Stimulated activated CD4-positive, alpha-beta T cell treated with anti-CD3 and anti-CD28 coated beads, Interleukin-2, amount 100 ng/mL, for 4 hours (primary cell): ENCODE results near the gene MBD3L2.
"Not testable (repeated sequence)": the region's sequence is repeated elsewhere in the genome, so short reads cannot be mapped to it uniquely, and the experiment has no call there.

Experiments used
- DNase-seq: peaks from one replicate; pipeline ENCODE4 v3.0.0-alpha.2; 2020; ENCODE audit warnings: low read depth

MBD3L2 gene

DNA sequence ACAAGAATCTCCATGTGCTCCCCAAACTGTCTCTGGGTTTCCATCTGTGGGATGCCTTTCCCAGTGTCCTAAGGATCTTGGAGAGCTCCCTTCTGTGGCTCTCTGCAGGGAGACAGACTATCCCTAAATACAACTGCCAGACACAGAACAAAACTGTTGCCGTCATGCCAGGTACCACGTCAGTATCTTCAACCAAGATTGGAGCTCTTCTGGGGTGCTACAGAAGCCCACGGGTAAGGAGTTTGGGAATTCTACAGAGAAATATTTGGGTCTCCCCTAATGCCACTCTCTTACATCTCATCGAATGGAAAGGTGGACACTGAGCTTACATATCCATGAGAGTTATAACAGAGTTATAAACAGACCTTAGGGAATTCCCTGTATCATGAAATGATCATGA, 14.2 kb downstream of the MBD3L2 start:
- DNase-seq: no peak

DNA sequence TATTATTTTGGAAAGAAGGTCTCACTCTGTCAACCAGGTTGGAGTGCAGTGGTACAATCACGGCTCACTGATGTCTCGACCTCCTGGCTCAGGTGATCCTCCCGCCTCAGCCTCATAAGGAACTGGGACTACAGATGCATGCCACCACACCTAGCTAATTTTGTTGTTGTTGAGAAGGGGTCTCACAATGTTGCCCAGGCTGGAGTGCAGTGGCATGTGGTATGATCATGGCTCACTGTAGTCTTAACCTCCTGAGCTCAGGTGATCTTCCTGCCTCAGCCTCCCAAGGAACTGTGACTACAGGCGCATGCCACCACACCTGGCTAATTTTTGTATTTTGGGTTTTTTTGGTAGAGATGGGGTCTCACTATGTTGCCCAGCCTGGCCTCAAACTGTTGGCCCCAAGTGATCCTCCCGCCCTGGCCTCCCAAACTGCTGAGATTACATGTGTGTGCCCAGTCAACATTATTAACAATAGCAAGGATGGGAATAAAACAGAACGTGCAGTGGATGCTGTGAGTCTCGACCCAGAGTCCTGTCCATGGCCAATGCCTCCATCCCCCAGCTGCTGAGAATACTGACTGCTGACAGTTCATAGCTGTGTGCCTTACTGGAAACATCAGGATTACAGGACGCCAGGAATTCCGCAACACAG, 14.8 kb downstream of the MBD3L2 start:
- no peak for DNase-seq

DNA sequence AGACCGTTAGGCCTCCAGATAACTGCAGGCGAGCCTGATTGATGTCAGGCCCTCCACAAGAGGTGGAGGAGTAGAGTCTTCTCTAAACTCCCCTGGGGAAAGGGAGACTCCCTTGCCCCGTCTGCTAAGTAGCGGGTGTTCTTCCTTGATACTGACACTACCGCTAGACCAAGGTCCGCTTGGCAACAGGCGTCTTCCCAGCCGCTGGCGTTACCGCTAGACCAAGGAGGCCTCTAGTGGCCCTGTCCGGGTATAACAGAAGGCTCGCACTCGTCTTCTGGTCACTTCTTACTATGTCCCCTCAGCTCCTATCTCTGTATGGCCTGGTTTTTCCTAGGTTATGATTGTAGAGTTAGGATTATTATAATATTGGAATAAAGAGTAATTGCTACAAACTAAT, 18.0 kb downstream of the MBD3L2 start:
- not testable (repeated sequence) for DNase-seq

DNA sequence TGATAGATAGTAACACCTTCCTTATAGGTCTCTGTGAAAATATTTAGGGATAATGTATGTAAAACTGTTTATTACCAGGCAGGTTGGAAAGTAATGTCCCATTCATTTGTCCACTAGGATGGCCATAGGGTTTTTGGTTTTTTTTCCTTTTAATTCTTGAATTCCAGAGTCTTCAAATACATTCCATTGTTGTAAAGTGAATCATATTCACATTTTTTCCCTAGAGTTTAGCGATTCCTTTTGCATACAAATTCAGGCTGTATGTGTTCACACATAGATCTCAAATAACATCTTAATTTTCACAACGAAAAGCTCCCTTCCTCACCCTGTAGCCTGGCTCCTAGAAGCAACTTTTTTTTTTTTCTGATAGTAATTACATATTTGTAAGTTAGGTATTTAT, 18.6 kb downstream of the MBD3L2 start:
- no peak for DNase-seq

DNA sequence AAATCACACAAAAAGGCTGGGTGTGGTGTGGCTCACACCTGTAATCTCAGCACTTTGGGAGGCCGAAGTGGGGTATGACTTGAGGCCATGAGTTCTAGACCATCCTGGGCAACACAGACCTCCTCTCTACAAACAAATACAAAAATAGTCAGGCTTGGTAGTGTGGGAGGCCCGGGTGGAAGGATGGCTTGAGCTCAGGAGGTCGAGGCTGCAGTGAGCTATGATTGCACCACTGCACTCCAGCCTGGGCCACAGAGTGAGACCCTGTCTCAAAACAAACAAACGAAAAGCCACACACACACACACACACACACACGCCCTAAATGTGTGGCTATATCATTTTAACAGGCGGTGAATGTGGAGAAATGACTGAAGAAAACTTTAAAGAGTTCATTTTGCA, 19.5 kb downstream of the MBD3L2 start:
- no peak for DNase-seq

DNA sequence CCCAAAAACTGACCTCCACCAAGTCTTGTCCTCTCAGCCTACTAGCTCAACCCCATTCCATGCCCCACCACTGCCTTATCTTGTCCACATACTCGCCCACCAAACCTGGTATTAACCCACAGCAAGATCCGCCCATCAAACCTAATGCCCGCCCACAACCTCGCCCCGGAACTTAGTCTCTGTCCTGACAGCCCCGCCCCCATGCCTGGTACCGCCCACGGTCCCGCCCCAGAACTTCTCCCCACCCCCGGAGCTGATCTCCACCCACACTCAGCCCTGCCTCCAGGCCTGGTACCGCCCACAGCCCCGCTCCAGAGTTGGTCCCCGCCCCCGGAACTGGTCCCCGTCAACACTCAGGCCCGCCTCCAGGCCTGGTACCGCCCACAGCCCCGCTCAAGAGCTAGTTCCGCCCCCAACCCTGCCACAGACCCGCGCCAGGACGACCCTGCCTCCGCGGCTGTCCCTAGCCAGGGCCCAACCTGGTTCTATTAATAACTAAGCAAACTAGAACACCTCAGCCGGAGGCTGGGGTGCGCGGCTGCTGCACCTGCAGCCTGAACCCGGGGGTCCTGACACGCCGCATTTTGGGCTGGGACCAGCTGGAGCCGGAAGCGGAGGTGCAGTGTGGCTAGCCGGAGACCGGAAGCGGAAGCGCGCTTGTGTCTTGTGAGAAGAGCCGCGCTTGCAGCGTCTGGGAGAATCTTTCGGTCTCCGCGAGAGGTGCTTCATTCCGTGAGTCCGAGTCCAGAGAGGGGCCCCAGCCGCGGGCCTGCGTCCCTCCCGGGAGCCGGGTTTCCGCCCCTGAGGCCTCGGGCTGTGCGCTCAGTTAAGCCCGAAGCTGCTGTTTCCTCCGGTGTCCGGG, 20.2 kb downstream of the MBD3L2 start, which contains the start of gene ZNF557:
Gene ZNF557 (plus strand): TSS at position 662 of the 862 bp plus-strand sequence. CDS start 5,372 bp downstream, outside the sequence.
- DNase-seq: peak; percentile 99

DNA sequence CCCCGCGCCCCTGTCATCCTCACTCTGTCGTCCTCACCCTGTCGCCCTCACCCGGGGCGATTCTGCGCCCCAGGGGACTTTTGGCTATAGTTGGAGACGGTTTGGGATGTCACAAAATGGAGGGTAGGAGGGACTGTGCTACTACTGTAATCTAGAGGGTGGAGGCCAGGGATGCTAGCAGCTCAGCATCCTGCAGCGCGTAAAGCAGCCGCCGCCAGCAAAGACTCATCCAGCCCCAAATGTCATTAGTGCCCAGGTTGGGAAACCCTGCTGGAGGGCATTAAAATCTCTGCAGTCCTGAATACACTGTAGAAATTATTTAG, 20.7 kb downstream of the MBD3L2 start:
- DNase-seq: no peak

DNA sequence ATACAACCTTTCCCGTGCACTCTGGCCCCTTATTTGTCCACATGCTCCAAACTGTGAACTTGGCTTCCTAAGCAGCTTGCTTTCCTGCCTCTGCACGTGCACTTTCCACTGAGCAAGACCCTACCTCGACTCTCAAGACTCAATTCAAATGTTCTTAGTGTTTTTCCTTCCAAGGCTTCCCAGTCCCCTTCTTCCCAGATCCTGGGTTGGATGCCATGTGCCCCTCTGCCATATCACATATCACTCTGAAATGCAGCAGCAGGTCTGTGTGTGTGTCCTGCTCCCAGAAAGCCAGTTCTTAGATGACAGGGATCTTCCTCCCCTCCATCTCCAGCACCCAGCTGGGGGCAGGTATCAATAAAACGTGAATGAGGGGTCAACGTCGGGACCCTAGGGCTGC, 23.4 kb downstream of the MBD3L2 start:
- DNase-seq: no peak

DNA sequence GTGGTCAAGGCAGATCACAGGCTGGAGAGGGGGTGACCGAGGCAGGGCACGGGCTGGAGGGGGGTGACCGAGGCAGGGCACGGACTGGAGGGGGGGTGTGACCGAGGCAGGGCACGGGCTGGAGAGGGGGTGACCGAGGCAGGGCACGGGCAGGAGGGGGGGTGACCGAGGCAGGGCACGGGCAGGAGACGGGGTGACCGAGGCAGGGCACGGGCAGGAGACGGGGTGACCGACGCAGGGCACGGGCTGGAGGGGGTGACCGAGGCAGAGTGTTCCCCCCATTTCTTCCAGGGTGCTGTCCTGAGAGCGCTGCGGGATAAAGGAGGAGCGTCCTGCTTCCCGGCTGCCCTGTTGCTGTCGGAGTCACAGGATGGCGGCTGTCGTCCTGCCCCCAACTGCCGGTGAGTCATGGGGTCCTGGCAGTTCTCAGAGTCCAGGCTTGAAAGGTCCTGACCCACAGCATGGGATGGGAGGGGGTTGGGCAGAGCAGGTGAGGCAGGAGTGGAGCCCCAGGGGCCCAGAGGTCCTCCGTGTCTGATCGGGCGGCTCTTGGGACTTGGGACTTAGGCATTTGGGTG, 25.7 kb downstream of the MBD3L2 start:
- no peak for DNase-seq

DNA sequence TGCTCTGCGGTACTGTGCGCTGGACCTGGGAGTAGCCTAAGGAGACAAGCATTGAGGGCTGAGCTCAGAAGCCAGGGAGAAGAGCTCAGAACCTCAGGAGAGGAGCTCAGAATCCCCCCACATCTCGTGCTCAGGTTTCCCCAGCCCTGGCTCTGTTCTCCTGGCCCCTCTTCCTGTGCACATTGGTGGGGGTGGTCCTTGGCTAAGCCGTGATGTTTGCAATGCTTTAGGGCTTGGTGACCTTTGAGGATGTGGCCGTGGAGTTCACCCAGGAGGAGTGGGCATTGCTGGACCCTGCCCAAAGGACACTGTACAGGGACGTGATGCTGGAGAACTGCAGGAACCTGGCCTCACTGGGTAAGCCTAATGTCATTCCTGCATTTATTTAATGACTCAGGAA, 27.0 kb downstream of the MBD3L2 start:
- DNase-seq: no peak

DNA sequence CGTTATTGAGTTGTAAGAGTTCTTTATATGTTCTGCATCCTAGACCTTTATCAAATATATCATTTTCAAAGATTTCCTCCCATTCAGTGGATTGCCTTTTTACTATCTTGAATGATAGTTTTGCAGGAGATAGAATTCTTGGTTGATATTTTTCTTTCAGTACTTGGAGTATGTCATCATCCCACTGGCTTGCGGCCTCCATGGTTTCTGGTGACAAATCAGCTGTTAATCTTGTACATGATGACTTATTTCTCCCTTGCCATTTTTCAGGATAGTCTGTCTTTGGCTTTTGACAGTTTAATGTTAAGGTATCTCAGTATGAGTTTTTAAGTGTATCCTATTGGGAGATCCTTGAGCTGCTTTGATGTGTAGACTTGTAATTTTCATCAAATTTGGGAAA, 28.9 kb downstream of the MBD3L2 start:
- no peak for DNase-seq

DNA sequence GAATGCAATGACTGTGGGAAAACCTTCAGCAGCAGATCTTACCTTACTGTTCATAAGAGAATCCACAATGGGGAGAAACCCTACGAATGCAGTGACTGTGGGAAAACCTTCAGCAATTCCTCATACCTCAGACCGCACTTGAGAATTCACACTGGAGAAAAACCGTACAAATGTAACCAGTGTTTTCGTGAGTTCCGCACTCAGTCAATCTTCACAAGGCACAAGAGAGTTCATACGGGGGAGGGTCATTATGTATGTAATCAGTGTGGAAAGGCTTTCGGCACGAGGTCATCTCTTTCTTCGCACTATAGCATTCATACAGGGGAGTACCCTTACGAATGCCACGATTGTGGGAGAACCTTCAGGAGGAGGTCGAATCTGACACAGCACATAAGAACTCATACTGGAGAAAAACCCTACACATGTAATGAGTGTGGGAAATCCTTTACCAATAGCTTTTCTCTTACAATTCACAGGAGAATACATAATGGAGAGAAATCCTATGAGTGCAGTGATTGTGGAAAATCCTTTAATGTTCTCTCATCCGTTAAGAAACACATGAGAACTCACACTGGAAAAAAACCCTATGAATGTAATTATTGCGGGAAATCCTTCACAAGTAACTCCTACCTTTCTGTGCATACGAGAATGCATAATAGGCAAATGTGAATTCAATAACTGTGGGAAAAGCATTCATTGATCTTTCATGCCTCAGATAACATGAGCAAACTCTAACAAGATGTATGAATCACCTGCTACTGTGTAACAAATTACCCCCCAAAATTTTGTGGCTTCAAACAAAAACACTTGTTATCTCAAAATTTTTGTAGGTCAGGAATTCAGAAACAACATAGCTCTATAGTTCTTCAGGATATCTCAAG, 34.2 kb downstream of the MBD3L2 start:
- DNase-seq: no peak

DNA sequence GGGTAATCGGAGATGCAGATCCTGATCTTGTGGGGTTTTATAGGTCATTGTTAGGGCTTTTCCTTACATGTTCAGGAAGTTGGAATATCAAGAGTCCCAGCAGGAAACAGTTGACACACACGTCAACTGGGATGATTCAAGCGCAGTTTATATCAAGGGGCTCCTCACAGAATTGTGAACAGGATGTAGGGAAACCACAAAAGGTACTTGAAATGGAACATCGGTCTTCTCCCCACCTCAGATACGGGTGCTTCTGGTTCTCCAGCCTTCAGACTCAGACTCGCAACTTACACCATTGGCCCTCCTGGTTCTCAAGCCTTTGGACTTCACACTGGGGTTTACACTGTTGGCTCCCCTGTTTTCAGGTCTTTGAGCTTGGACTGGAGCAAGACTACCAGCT, 39.9 kb downstream of the MBD3L2 start:
- no peak for DNase-seq

DNA sequence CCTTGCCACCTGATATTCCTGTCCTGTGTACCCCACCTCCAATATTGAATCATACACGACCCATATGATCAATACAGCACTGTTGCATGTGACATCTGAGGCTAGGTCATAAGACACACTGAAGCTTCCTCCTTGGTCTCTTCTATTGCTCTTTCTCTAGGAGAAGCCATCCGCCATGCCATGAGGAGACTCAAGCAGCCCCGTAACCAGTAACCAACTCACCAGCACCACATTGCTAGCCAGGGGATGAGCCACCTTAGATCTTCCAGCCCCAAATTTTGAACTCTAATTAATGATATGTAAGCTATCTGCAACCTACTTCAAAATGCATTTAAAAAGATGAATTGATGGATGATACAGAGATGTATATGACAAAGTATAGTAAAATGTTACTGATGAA, 49.0 kb downstream of the MBD3L2 start:
- no peak for DNase-seq

DNA sequence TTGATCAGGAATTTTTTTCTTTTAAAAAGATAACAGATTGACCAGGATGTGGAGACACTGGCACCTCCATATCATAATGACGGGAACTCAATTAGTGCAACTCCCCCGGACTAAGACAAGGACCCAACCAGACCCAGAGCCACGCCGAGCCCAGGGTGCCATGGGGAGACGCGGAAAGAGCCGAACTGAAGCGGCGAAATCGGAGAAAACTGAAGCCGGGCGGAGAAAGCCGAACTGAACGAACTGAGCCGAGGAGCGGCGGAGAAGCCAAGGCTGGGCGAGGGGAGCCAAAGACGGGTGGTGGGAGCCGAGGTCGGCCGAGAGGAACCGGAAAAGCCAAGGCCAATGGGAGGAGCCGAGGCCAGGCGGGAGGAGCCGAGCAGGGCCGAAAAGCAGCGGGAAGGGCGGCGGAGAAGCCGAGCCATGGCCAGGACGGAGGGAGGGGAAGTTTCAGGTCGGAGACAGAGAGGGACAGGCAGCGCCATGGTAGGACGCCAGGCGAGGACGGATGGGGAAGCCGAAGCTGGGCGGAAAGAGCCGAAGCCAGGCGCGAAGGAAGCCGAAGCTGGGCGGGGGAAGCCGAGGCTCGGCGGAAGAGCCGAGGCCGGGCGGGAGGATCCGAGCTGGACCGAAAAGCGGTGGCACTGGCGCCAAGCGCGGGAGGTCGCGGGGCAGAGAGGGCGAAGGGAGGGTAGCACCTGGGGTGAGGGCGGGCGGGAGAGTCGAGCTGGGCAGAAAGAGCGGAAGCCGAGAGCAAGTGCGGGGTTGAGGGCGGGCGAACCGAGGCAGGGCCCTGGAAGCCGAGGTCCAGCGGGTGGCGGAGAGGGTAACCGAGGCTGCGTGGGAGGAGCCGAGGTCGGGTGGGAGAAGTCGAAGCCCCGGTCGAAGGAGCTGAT, 49.8 kb downstream of the MBD3L2 start:
- DNase-seq: peak; percentile 76

DNA sequence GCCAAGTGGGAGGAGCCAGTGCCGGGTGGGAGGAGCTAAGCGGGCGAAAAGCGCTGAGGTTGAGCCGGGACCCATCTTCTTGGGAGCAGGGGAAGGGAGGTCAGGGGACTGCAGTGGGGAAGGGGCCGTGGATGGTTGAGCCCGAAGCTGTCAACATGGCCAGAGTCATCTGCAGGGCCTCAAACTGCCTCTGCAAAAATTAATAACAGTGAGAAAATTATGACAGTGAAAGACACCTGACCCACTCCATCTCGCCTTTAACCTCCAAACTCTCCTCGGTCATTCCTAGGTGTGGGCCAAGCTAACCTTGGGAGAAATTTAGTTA, 50.4 kb downstream of the MBD3L2 start:
- DNase-seq: no peak
